ENCODE results near the gene CNDP1.

The CNDP1 gene

DNA sequence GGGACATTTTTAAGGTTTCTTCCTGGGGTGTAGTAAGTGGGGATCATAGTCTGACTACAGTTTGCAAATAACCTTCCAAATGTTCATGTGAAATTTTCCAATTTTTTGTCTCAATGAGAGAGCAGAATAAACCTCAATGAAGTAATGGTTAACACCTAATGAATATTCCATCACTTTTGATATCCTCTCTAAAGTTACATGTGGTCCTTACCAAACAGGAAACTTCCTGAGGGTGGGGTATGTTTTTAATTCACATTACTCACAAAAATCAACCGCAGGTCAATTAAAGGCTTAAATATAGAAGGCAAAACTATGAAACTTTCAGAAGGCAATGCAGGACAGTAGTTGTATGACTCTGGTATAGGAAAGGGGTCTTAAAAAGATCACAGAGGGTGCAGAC lies 76.6 kb downstream of the CNDP1 start:
- Histone ChIP-seq H3K4me3 (ENCODE audit: low read depth, low read length) (no peak overlapping the region), H3K27me3 (ENCODE audit: control insufficient read depth, insufficient read depth, low read length) (no peaks in the 10 kb centered on the region), H3K27ac (ENCODE audit: low read depth, low read length) (no peak overlapping the region), H3K9ac (ENCODE audit: low read depth, low read length) (no peak overlapping the region), H3K4me1 (ENCODE audit: control insufficient read depth, insufficient read depth, low read length) (no peaks in the 10 kb centered on the region), H3K9me3 (ENCODE audit: control insufficient read depth, insufficient read depth, low read length) (no peaks in the 10 kb centered on the region), H3K36me3 (ENCODE audit: control insufficient read depth, insufficient read depth, low read length) (no peaks in the 10 kb centered on the region)

GRCh38 chr18:74611765-74612164 lies 77.5 kb downstream of the CNDP1 start:
- no peaks in the 10 kb centered on the region for H3K9me3 ChIP-seq (ENCODE audit: control insufficient read depth, insufficient read depth, low read length)

DNA sequence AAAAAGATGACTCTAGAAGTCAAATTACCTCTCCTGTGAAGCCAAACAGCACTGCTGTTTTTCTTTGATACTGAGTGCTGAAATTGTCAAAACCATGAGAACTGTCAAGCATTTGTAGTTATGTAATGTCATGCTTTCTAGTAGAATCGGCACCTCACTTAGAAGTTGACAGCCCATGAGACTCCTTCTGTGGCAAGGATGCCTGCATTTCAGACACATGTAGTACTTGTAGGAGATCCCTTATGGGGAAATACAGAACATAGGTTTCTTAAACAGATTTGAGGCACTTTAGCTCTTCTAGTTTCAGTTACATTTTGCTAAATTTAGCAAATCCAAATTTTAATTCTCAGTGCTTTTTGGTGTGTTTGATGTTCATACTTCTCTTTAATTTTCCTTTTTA lies 79.1 kb downstream of the CNDP1 start:
- Histone ChIP-seq H3K27ac (ENCODE audit: low read depth, low read length) (no peak overlapping the region), H3K4me1 (ENCODE audit: control insufficient read depth, insufficient read depth, low read length) (no peaks in the 10 kb centered on the region), H3K9me3 (ENCODE audit: control insufficient read depth, insufficient read depth, low read length) (no peaks in the 10 kb centered on the region), H3K27me3 (ENCODE audit: control insufficient read depth, insufficient read depth, low read length) (no peaks in the 10 kb centered on the region), H3K9ac (ENCODE audit: low read depth, low read length) (no peak overlapping the region), H3K4me3 (ENCODE audit: low read depth, low read length) (no peak overlapping the region), H3K36me3 (ENCODE audit: control insufficient read depth, insufficient read depth, low read length) (no peaks in the 10 kb centered on the region)

More at GRCh38 chr18:74611765-74612164, 77.5 kb downstream of the CNDP1 start:
- Histone ChIP-seq H3K4me1 (ENCODE audit: control insufficient read depth, insufficient read depth, low read length) (no peaks in the 10 kb centered on the region), H3K36me3 (ENCODE audit: control insufficient read depth, insufficient read depth, low read length) (no peaks in the 10 kb centered on the region), H3K4me3 (ENCODE audit: low read depth, low read length) (no peak overlapping the region), H3K27me3 (ENCODE audit: control insufficient read depth, insufficient read depth, low read length) (no peaks in the 10 kb centered on the region), H3K27ac (ENCODE audit: low read depth, low read length) (no peak overlapping the region), H3K9ac (ENCODE audit: low read depth, low read length) (no peak overlapping the region)

DNA sequence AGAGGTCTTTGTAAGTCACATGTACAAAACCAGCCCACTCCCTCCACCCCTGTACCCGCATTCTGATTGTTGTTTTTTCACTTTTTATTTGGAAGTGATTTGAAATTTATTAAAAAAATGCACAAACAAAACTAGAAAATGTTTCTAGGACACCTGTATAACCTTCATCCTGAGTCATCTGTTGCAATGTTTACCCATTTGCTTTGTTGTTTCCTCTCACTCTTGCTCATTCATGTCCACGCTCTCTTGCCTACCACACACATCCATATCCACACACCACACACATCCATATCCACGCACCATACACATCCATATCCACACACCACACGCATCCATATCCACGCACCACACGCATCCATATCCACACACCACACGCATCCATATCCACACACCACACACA lies 82.2 kb downstream of the CNDP1 start:
- H3K36me3 ChIP-seq (ENCODE audit: control insufficient read depth, insufficient read depth, low read length) = no peaks in the 10 kb centered on the region
- H3K4me3 ChIP-seq (ENCODE audit: low read depth, low read length) = no peak overlapping the region
- no peaks in the 10 kb centered on the region for H3K9me3 ChIP-seq (ENCODE audit: control insufficient read depth, insufficient read depth, low read length)
- no peaks in the 10 kb centered on the region for H3K27me3 ChIP-seq (ENCODE audit: control insufficient read depth, insufficient read depth, low read length)
- H3K9ac ChIP-seq (ENCODE audit: low read depth, low read length) = no peak overlapping the region
- H3K27ac ChIP-seq (ENCODE audit: low read depth, low read length) = no peak overlapping the region
- H3K4me1 ChIP-seq (ENCODE audit: control insufficient read depth, insufficient read depth, low read length) = 0 out of 2 replicates have a peak, but pooled peaks cover 4% of the 10 kb centered on the region

DNA sequence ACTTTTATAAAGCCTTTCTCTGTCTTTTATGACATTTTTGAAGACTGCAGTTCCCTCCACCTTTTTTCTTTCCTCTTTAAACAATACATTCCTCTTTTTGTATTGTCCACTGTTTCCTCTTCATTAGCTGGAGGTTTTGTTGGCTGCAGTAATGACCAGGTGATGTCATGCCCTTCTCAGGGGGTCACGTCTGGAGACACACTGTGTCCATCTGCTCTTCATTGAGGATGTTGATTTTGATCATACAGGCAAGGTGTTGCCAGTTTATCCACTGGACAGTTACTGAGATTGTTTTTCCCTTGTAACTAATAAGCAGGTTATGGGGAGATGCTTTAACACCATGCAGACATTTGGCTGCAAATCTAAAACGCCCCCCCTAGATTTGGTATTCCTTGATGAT lies 83.2 kb downstream of the CNDP1 start:
- Histone ChIP-seq H3K4me1 (ENCODE audit: control insufficient read depth, insufficient read depth, low read length) (0 out of 2 replicates have a peak, but pooled peaks cover 9% of the 10 kb centered on the region), H3K36me3 (ENCODE audit: control insufficient read depth, insufficient read depth, low read length) (no peaks in the 10 kb centered on the region), H3K4me3 (ENCODE audit: low read depth, low read length) (no peak overlapping the region), H3K9me3 (ENCODE audit: control insufficient read depth, insufficient read depth, low read length) (no peaks in the 10 kb centered on the region), H3K9ac (ENCODE audit: low read depth, low read length) (no peak overlapping the region), H3K27me3 (ENCODE audit: control insufficient read depth, insufficient read depth, low read length) (no peaks in the 10 kb centered on the region), H3K27ac (ENCODE audit: low read depth, low read length) (no peak overlapping the region)

DNA sequence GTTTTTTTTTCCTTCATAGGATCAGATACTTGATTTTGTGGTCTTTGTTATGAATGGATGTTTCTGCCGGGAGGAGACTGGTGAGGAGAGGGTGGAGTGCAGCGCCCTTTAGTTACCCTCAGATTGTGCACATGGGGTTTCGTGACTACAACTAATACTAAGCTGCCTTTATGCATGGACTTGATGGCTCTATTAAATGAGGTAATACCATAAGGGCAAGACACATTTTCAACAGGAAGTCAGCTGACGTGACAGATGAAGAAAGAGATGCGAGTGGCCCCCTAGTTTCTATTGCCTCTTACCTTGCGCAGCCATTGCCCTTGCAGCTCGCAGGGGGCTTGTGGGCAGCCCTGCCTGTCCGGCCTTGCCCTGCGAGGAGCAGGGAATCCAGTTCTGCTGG lies 87.8 kb downstream of the CNDP1 start:
- no peaks in the 10 kb centered on the region for H3K9me3 ChIP-seq (ENCODE audit: control insufficient read depth, insufficient read depth, low read length)
- H3K9ac ChIP-seq (ENCODE audit: low read depth, low read length) = no peak overlapping the region
- H3K36me3 ChIP-seq (ENCODE audit: control insufficient read depth, insufficient read depth, low read length) = no peaks in the 10 kb centered on the region
- no peaks in the 10 kb centered on the region for H3K27me3 ChIP-seq (ENCODE audit: control insufficient read depth, insufficient read depth, low read length)
- peaks cover 22% of the 10 kb centered on the region; the same call in 1 of the 2 replicates for H3K4me1 ChIP-seq (ENCODE audit: control insufficient read depth, insufficient read depth, low read length)
- no peak overlapping the region for H3K27ac ChIP-seq (ENCODE audit: low read depth, low read length)
- H3K4me3 ChIP-seq (ENCODE audit: low read depth, low read length) = no peak overlapping the region

GRCh38 chr18:74623047-74623816 lies 88.9 kb downstream of the CNDP1 start:
- no peaks in the 10 kb centered on the region for H3K27me3 ChIP-seq (ENCODE audit: control insufficient read depth, insufficient read depth, low read length)
- peaks cover 22% of the 10 kb centered on the region; the same call in 1 of the 2 replicates for H3K4me1 ChIP-seq (ENCODE audit: control insufficient read depth, insufficient read depth, low read length)
- no peak overlapping the region for H3K27ac ChIP-seq (ENCODE audit: low read depth, low read length)
- H3K9me3 ChIP-seq (ENCODE audit: control insufficient read depth, insufficient read depth, low read length) = no peaks in the 10 kb centered on the region
- no peak overlapping the region for H3K4me3 ChIP-seq (ENCODE audit: low read depth, low read length)
- no peak overlapping the region for H3K9ac ChIP-seq (ENCODE audit: low read depth, low read length)
- no peaks in the 10 kb centered on the region for H3K36me3 ChIP-seq (ENCODE audit: control insufficient read depth, insufficient read depth, low read length)

DNA sequence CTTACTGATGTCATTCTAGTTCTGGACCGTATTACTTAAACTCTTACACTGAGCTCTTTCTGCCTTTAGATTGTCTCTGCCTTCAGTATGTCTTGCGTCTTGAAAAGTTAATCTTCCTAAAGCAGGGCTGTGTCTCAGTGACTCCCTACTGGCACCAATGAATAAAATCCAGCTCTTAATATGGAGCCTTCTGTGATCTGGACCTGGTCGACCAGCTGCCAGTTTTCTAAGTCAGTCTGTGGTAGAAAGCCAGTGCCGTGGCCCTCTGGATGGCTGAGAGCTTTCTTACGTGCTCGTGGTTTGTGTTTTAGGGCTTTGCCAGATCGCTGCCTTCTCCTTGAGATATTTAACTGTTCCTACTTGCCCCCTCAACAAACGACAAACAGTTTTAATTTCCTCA lies 90.2 kb downstream of the CNDP1 start:
- Histone ChIP-seq H3K4me1 (ENCODE audit: control insufficient read depth, insufficient read depth, low read length) (peaks cover 22% of the 10 kb centered on the region; the same call in 1 of the 2 replicates), H3K9me3 (ENCODE audit: control insufficient read depth, insufficient read depth, low read length) (no peaks in the 10 kb centered on the region), H3K9ac (ENCODE audit: low read depth, low read length) (no peak overlapping the region), H3K27me3 (ENCODE audit: control insufficient read depth, insufficient read depth, low read length) (no peaks in the 10 kb centered on the region), H3K4me3 (ENCODE audit: low read depth, low read length) (no peak overlapping the region), H3K27ac (ENCODE audit: low read depth, low read length) (no peak overlapping the region), H3K36me3 (ENCODE audit: control insufficient read depth, insufficient read depth, low read length) (no peaks in the 10 kb centered on the region)

DNA sequence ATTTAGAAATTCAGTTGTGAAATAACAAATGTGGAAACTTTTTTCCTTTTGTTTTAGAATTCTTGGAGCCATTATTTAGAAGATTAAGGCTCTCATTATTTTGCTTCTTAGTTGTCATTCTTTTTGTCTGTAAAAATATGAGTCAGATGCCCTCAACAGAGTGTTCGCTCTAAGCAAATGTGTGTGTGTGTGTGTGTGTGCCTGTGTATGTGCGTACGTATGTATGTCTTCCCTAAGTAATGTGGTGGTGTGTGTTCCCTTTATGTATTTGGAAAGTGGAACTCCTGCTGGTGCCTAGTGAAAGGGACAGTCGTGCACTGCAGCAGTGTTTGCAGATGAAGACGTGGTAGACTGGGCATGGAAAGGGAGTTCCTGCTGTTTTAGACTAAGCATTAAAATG lies 90.9 kb downstream of the CNDP1 start:
- Histone ChIP-seq H3K27me3 (ENCODE audit: control insufficient read depth, insufficient read depth, low read length) (no peaks in the 10 kb centered on the region), H3K4me1 (ENCODE audit: control insufficient read depth, insufficient read depth, low read length) (peaks cover 22% of the 10 kb centered on the region; the same call in 1 of the 2 replicates), H3K9ac (ENCODE audit: low read depth, low read length) (no peak overlapping the region), H3K36me3 (ENCODE audit: control insufficient read depth, insufficient read depth, low read length) (no peaks in the 10 kb centered on the region), H3K4me3 (ENCODE audit: low read depth, low read length) (no peak overlapping the region), H3K9me3 (ENCODE audit: control insufficient read depth, insufficient read depth, low read length) (no peaks in the 10 kb centered on the region), H3K27ac (ENCODE audit: low read depth, low read length) (no peak overlapping the region)

DNA sequence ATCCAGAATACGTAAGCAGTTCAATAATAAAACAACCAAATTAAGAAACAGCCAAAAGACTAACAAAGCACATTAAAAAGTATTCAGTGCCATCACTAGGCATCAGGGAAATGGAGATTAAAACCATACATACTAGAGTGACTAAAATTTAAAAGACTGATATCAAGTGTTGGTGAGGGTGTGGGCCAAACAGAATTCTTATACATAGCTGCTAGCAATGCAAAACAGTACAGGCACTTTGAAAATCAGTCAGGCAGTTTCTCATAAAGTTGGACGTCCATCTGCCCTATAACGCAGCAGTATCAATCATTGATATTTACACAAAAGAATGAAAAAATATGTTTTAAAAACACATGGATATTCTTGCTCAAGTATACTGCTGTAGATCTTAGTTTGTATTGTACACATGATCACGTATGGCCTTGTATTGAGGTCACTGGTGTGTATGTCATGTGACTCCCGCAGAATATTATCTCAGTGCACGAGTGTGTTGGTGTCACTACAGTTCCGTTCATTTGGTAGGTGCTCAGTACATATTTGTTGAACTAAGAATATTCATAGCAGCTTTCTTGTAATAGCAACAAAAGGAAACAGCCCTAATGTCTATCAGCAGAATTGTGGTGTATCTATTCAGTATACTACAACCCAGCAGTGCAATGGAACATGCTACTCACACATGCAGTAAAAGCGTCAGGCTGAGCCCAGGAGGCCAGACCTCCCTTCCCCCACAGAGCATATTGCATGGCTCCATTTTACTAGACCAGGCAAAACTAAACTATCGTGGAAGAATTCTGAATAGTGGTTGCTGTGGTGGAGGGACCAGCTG lies 92.0 kb downstream of the CNDP1 start:
- no peaks in the 10 kb centered on the region for H3K27me3 ChIP-seq (ENCODE audit: control insufficient read depth, insufficient read depth, low read length)
- no peaks in the 10 kb centered on the region for H3K36me3 ChIP-seq (ENCODE audit: control insufficient read depth, insufficient read depth, low read length)
- no peak overlapping the region for H3K4me3 ChIP-seq (ENCODE audit: low read depth, low read length)
- no peak overlapping the region for H3K27ac ChIP-seq (ENCODE audit: low read depth, low read length)
- H3K9me3 ChIP-seq (ENCODE audit: control insufficient read depth, insufficient read depth, low read length) = no peaks in the 10 kb centered on the region
- no peak overlapping the region for H3K9ac ChIP-seq (ENCODE audit: low read depth, low read length)
- peaks cover 20% of the 10 kb centered on the region; the same call in 1 of the 2 replicates for H3K4me1 ChIP-seq (ENCODE audit: control insufficient read depth, insufficient read depth, low read length)

DNA sequence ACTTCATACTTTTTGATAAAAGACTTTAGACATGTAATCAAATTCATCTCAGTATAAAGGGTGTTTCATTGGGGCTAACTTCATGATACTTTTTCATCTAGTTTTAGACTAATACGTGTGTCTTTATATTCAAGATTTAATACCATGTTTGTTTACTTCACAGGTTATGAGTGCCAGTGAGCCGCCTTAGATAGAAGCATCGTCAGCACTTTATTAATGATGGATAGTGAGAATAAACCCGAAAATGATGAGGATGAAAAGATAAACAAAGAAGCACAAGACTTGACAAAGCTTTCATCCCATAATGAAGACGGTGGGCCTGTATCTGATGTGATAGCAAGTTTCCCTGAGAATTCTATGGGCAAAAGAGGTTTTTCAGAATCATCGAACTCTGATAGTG lies 96.5 kb downstream of the CNDP1 start:
- no peak overlapping the region for H3K9ac ChIP-seq (ENCODE audit: low read depth, low read length)

More for the DNA sequence above, 96.5 kb downstream of the CNDP1 start:
- no peak overlapping the region for H3K27ac ChIP-seq (ENCODE audit: low read depth, low read length)
- H3K9me3 ChIP-seq (ENCODE audit: control insufficient read depth, insufficient read depth, low read length) = no peaks in the 10 kb centered on the region
- no peaks in the 10 kb centered on the region for H3K4me1 ChIP-seq (ENCODE audit: control insufficient read depth, insufficient read depth, low read length)
- H3K4me3 ChIP-seq (ENCODE audit: low read depth, low read length) = no peak overlapping the region
- H3K27me3 ChIP-seq (ENCODE audit: control insufficient read depth, insufficient read depth, low read length) = no peaks in the 10 kb centered on the region
- peaks cover 11% of the 10 kb centered on the region; the same call in 1 of the 2 replicates for H3K36me3 ChIP-seq (ENCODE audit: control insufficient read depth, insufficient read depth, low read length)
